Cardiac septum (tissue), 1 donor: Measurements from ENCODE around the gene XYLT2. TPM values are rescaled to one million over a fixed set of nuclear protein-coding genes. Genes with fewer than 3 reads are reported as not detected.
"Not testable (repeated sequence)": the region's sequence is repeated elsewhere in the genome, so short reads cannot be mapped to it uniquely, and the experiment has no call there.

ENCODE experiments used
- DNase-seq: peaks from one replicate; pipeline ENCODE4 v3.0.0-alpha.2; 2020; ENCODE audit warnings: low spot score
- intact Hi-C: fragments of 100-400 bp; cut with DNase I; formaldehyde crosslinking; loops from one replicate; pipeline ENCODE4 v1.14.0; 2022
- total RNA-seq: library from RNA; stranded (reverse); fragmentation: NEBNext Ultra II Directional; extraction: Animal tissue kit (Norgen Biotek cat#: 25700); gene quantifications from one replicate; pipeline ENCODE4 v1.2.1, GENCODE V29; 2021
- donor health status: DM: no; HTN: no; CAD: no.

Gene XYLT2
- total RNA-seq, 1 donor from 2014 or later, result 10.8 TPM

DNA sequence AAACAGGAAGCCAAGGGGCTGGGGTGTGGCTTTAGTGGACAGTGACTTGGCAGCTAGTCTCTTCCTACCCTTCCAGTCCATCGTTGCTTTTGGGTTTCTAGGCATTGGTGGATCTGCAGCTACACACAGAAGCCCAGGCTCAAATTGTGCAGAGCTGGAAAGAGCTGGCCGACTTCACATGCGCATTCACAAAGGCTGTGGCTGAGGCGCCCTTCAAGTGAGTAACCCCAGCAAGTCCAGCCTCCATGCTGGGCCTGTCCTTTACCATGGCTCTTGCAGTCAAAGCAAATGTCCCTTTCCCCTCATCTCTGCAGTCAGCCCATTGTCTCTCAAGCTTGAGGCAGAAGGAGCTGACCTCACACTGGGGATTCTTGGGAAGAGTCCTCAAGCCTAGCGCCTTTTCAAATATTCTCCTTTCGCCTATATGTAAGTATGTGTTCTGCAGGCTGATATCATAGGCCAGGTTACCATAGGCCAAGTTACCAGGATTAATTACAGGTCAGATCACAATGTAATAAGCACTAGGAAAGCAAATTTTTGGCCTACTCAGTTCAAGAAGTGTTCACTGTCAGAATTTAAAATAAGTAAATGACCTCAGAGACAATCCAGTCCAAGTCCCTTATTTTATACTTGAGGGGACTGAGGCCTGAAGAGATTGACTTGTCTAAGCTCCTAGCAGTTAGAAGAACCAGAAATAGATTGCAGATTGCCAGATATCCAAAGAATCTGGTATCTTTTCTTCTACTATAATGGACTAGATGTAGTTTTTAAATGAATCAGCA lies 33.6 kb downstream of the XYLT2 start:
- no peak for DNase-seq
- intact Hi-C loops, result no loop called here

GRCh38 chr17:50380369-50381259 lies 34.7 kb downstream of the XYLT2 start:
- no peak for DNase-seq
- intact Hi-C loops, result no loop called here

DNA sequence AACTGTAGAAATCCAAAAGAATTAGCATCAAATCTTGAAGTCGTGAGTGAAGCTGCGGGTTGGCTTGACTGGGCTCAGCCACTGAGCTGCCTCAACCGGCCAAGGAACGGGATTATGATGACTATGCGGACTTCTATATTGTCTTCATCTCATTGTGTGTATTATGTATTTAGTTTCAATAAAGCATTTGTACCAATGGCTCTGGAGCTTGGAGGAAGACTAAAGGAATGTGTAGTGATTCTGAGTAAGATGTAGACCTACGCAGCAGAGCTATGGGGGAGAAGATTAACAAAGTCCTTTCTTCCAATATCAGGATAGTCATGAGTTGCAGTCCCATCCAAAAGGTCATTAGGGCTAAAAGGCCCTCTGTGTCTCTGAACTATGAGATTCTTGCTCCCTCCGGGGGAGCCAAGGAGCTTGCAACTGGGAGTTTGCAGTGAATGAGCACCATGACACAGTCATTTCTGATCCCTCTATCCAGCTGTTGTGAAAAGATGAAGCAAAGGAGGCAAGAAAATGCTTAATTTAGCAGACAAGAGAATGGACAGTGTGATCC lies 35.4 kb downstream of the XYLT2 start:
- intact Hi-C loops, result no loop called here
- no peak for DNase-seq

- intact Hi-C loops, result no loop called here
- DNase-seq, result no peak
These were observed 36.0 kb downstream of the XYLT2 start for GRCh38 chr17:50381920-50382319.

DNA sequence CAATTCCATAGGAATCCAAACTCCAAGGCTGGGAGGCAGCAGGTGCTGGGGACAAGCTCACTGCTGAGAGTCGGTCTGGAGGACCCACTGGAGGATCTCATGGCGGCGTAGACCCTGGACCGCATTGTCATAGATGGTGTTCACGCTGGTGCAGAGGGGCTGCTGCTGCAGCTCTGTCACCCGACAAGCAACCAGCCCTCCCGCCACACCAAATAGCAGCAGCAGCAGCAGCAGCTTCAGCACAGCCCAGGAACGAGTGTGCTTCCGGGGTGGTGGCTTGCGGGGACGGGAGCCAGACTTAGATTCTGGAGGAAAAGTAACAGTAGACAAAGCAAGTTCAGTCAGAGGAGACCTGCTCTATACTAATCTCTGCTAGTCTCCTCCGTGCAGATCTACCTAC lies 37.0 kb downstream of the XYLT2 start:
- intact Hi-C loops, result no loop called here
- DNase-seq, result no peak

- no peak for DNase-seq
- intact Hi-C loops, result no loop called here
These were observed 40.6 kb downstream of the XYLT2 start for GRCh38 chr17:50386510-50386909.

DNA sequence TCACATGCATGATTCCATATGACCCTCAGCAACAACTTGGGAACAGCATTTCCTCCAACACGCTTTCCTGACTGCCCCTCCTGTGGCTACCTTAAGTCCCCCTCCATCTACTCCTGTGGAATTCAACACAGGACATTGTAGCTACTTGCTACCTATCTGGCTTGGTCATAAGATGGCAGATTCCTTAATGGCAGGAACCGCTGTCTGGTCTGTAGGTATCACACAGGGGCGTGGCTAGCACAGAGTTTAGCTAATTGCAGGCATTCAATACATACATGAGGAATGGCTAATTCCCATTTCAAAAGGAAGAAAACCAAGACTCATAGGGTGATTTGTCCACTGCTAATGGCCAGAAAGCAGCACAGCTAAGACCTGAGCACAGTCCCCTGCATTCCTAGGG lies 42.8 kb downstream of the XYLT2 start:
- intact Hi-C loops, result no loop called here
- DNase-seq, result no peak

DNA sequence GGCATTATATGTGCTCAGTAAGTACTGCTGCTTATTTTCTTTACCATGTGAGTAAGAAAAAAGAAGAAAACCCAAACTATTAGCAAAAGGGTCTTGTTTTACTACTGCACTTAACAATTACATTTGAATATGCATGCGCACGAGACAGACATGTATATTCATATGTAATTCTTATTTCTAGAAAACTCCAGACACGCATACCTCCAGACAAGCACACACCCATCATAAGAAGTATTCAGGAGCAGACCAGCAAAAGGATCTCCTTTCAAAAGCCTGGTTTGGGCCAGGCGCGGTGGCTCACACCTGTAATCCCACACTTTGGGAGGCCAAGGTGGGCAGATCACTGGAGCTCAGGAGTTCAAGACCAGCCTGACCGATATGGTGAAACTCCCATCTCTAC lies 43.6 kb downstream of the XYLT2 start:
- intact Hi-C loops, result no loop called here

GRCh38 chr17:50392621-50393020 lies 46.7 kb downstream of the XYLT2 start:
- intact Hi-C loops, result no loop called here
- DNase-seq, result no peak

More for the DNA sequence above, 43.6 kb downstream of the XYLT2 start:
- no peak for DNase-seq

GRCh38 chr17:50393700-50394099 lies 47.8 kb downstream of the XYLT2 start:
- intact Hi-C loops, result no loop called here
- DNase-seq, result no peak

DNA sequence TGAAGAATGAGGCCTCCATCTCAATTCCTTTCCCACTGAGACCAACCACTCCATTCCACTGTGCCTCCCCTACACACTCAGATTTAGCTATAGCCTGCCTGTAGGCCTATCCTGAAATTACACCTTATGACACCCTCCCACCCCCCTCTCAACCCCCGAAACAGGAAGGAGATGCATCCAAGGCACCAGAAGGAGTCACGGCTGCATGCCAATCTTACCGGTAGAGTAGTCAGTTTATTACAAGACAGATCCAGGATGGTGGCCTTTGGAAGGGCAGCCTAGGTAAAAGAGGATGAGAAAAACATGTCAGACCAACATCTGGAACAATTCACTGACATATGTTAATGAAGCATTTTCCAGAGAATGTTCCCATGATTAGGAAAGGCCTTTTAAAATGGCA lies 48.8 kb downstream of the XYLT2 start:
- DNase-seq, result peak; percentile 9
- intact Hi-C loops, result no loop called here

DNA sequence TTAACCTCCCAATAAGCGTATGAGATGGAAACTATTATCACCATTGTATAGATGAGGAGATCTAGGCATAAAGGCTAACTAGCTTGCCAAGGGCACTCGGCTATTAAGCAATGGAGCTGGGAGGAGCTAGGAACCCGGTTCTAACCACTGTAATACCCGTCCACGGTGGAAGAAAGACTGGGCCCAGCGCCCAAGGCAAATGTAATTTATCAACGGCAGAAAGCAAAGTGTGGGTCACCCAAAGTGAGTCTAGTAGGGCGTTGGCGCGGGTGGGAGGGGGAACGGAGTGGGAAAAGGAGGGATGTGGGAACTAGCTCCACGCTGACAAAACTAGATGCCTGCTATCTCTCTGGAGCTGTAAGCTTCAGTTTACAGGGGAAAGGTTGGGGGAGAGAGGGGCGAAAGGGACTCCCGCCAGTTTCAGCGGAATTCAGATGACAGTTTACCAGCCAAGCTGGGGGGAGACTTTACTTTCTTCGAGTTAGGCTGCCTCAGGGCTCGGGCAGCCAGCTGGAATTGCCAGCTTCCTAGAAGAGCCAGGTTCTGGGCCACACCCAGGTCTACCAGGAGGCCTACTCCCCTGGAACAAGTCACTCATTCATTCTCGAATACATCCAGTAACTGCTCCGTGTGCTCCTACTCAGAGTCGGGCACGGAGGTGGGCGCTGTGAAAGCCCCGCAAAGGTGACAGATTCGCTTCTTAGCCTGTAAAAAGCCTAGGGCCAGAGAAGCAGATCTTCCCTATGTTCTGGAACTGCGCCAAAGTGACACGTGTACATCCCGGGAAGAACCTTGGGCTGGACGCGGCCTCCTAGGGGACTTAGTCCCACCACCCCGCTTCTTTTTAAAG lies 50.6 kb downstream of the XYLT2 start:
- peak; percentile 55 for DNase-seq
- intact Hi-C loops, result no loop called here

GRCh38 chr17:50397111-50397918 lies 51.4 kb downstream of the XYLT2 start, which contains the start of gene LRRC59:
LRRC59 (minus strand) TSS chr17:50397523; CDS start chr17:50397317, 206 bp downstream.
- intact Hi-C loops, result no loop called here
- DNase-seq, result peak; percentile 95

GRCh38 chr17:50397919-50398285 lies 52.0 kb downstream of the XYLT2 start:
- DNase-seq, result peak; percentile 17
- intact Hi-C loops, result no loop called here

DNA sequence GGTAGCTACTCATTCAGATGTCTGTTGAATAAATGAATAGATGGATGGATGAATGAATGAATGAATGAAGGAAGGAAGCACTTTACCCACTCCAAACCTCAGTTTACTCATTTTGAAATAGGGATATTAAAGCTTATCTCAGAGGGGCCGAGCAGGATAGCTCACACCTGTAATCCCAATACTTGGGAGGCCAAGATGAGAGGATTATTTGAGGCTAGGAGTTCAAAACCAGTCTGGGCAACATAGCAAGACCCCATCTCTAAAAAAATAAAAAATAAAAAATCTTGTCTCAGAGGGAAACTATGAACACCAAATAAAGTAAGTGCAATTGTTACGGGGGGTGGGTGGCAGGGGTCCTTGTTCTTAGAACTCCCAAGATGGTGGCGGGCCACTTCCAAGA lies 52.7 kb downstream of the XYLT2 start:
- intact Hi-C loops, DNase-seq: not testable (repeated sequence)

GRCh38 chr17:50399591-50399990 lies 53.7 kb downstream of the XYLT2 start:
- intact Hi-C loops, result not testable (repeated sequence)
- DNase-seq, result peak; percentile 41

- not testable (repeated sequence) for DNase-seq
These were observed 59.4 kb downstream of the XYLT2 start for GRCh38 chr17:50405351-50405750.

DNA sequence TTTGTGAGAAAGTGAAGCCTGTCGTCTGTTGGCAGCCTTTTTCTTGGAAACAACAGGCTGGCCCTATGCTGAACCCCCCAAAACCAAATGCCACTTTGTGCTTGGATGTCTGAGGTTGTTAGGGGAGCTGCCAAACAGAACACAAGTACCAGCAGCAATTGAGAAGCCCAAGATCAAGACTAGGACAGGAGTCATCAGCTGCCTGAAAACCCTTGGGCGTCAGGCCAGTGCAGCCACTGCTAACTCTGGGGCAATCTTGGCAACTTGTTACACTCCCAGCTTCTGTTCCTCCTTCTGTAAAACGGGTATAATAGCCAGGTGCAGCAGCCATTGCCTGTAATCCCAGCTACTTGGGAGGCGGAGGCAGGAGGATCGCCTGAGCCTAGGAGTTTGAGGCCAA lies 60.7 kb downstream of the XYLT2 start:
- intact Hi-C loops, result no loop called here

More at GRCh38 chr17:50405351-50405750, 59.4 kb downstream of the XYLT2 start:
- intact Hi-C loops, result not testable (repeated sequence)

GRCh38 chr17:50407921-50408320 lies 62.0 kb downstream of the XYLT2 start:
- peak; percentile 1 for DNase-seq
- intact Hi-C loops, result no loop called here

More for the DNA sequence above, 60.7 kb downstream of the XYLT2 start:
- DNase-seq, result peak; percentile 17
